Neural progenitor cell (in vitro differentiated cells): Measurements from ENCODE around the gene LMBR1. TPM values are rescaled to one million over a fixed set of nuclear protein-coding genes. Genes with fewer than 3 reads are reported as not detected.

ENCODE experiments used
- DNase-seq: peaks from one replicate; pipeline ENCODE4 v3.0.0-alpha.2; 2016; ENCODE audit warnings: low spot score
- H2AFZ ChIP-seq: fragments of 200-600 bp; sonication (generic); replicated peaks from 2 replicates; pipeline ENCODE4 v1.6.1; 2016; ENCODE audit warnings: antibody characterized with exemption
- H3F3A ChIP-seq: fragments of 200-600 bp; sonication (generic); 2 replicates; pipeline ENCODE4 v1.6.1; 2016; ENCODE audit warnings: antibody characterized with exemption, low read depth
- H3K27ac ChIP-seq: fragments of 200-600 bp; sonication (generic); 2 replicates; pipeline ENCODE4 v1.5.1; 2016; ENCODE audit warnings: mild to moderate bottlenecking
- H3K27me3 ChIP-seq: fragments of 200-600 bp; sonication (generic); 2 replicates; pipeline ENCODE4 v1.6.1; 2016; ENCODE audit warnings: mild to moderate bottlenecking, moderate library complexity
- H3K36me3 ChIP-seq: fragments of 200-600 bp; sonication (generic); 2 replicates; pipeline ENCODE4 v1.5.1; 2016
- H3K4me1 ChIP-seq: fragments of 200-600 bp; sonication (generic); 2 replicates; pipeline ENCODE4 v1.6.1; 2016; ENCODE audit warnings: mixed run types
- H3K4me2 ChIP-seq: fragments of 200-600 bp; sonication (generic); 2 replicates; pipeline ENCODE4 v1.6.1; 2016
- H3K4me3 ChIP-seq: fragments of 200-600 bp; sonication (generic); 2 replicates; pipeline ENCODE4 v1.5.1; 2016
- H3K79me2 ChIP-seq: fragments of 200-600 bp; sonication (generic); 2 replicates; pipeline ENCODE4 v1.6.1; 2016; ENCODE audit warnings: low read depth
- H3K9ac ChIP-seq: fragments of 200-600 bp; sonication (generic); 2 replicates; pipeline ENCODE4 v1.6.1; 2016
- H3K9me3 ChIP-seq: fragments of 200-600 bp; sonication (generic); 2 replicates; pipeline ENCODE4 v1.5.1; 2016; ENCODE audit warnings: low read depth
- H4K20me1 ChIP-seq: fragments of 200-600 bp; sonication (generic); 2 replicates; pipeline ENCODE4 v1.6.1; 2016; ENCODE audit warnings: low read depth
- H3K27ac Mint-ChIP-seq: 3 replicates; pipeline ENCODE4 v1.8.0; 2021; ENCODE audit warnings: mixed read lengths
- H3K27me3 Mint-ChIP-seq: 2 replicates; pipeline ENCODE4 v1.8.0; 2022; ENCODE audit warnings: low read depth, mild to moderate bottlenecking, inconsistent platforms, moderate library complexity, mixed read lengths; ENCODE audit not compliant: insufficient read depth
- H3K36me3 Mint-ChIP-seq: 3 replicates; pipeline ENCODE4 v1.8.0; 2021; ENCODE audit warnings: mixed read lengths
- H3K4me1 Mint-ChIP-seq: 3 replicates; pipeline ENCODE4 v1.8.0; 2021; ENCODE audit warnings: mixed read lengths
- H3K4me3 Mint-ChIP-seq: 3 replicates; pipeline ENCODE4 v1.8.0; 2021; ENCODE audit warnings: mild to moderate bottlenecking, moderate library complexity, mixed read lengths
- H3K9me3 Mint-ChIP-seq: 3 replicates; pipeline ENCODE4 v1.8.0; 2020; ENCODE audit warnings: mixed read lengths
- CTCF ChIP-seq: fragments of 200-600 bp; sonication (generic); IDR thresholded peaks from 2 replicates; pipeline ENCODE4 v1.5.1; 2017; ENCODE audit warnings: antibody characterized with exemption, mild to moderate bottlenecking
- EZH2 ChIP-seq: fragments of 200-600 bp; sonication (generic); IDR thresholded peaks from 2 replicates; pipeline ENCODE4 v1.6.1; 2017; ENCODE audit warnings: antibody characterized with exemption, mild to moderate bottlenecking, moderate library complexity
- EZH2phosphoT487 ChIP-seq: fragments of 200-600 bp; sonication (generic); IDR thresholded peaks from 2 replicates; pipeline ENCODE4 v1.6.1; 2017; ENCODE audit warnings: antibody characterized with exemption
- total RNA-seq: library from RNA; depleted of rRNA; stranded (reverse); fragments of >200 nt; gene quantifications from 2 replicates; pipeline ENCODE4 v1.2.3, GENCODE V29; 2015; ENCODE audit warnings: low replicate concordance

The LMBR1 gene
- total RNA-seq, 1 donor from 2014 or later: 58.1 TPM

GRCh38 chr7:156802214-156802613 is 90.8 kb downstream of the LMBR1 start:
- Histone ChIP-seq H3K4me2 (no peak overlapping the region), H3K9ac (no peak overlapping the region), H3K27me3 (no peaks in the 10 kb centered on the region), H3K79me2 (no peaks in the 10 kb centered on the region), H3K27ac (no peak overlapping the region), H3K4me1 (no peaks in the 10 kb centered on the region), H3K36me3 (no peaks in the 10 kb centered on the region), H3F3A (no peaks in the 10 kb centered on the region), H4K20me1 (no peaks in the 10 kb centered on the region), H3K9me3 (no peaks in the 10 kb centered on the region), H2AFZ (no peak overlapping the region), H3K4me3 (no peak overlapping the region)
- TF ChIP-seq CTCF (no peak), EZH2phosphoT487 (no peak), EZH2 (no peak)
- peaks cover 8% of the 10 kb centered on the region for H3K36me3 Mint-ChIP-seq
- H3K27me3 Mint-ChIP-seq: no peaks in the 10 kb centered on the region
- H3K4me3 Mint-ChIP-seq: no peak overlapping the region
- no peaks in the 10 kb centered on the region for H3K9me3 Mint-ChIP-seq
- no peak overlapping the region for H3K27ac Mint-ChIP-seq
- no peaks in the 10 kb centered on the region for H3K4me1 Mint-ChIP-seq
- DNase-seq: no peak

- no peak for TF ChIP-seq EZH2phosphoT487
- no peak for TF ChIP-seq CTCF
- no peak for TF ChIP-seq EZH2
- Mint-ChIP-seq H3K4me3 (no peak overlapping the region), H3K4me1 (peaks cover 9% of the 10 kb centered on the region), H3K36me3 (peaks cover under 1% of the 10 kb centered on the region), H3K9me3 (no peaks in the 10 kb centered on the region), H3K27ac (no peak overlapping the region), H3K27me3 (no peaks in the 10 kb centered on the region)
- DNase-seq: no peak
- H3K4me1 ChIP-seq: no peaks in the 10 kb centered on the region
- H2AFZ ChIP-seq: no peak overlapping the region
- no peak overlapping the region for H3K9ac ChIP-seq
- H3K27ac ChIP-seq: no peak overlapping the region
- H3K36me3 ChIP-seq: no peaks in the 10 kb centered on the region
- no peaks in the 10 kb centered on the region for H3K27me3 ChIP-seq
- no peaks in the 10 kb centered on the region for H3K9me3 ChIP-seq
- no peaks in the 10 kb centered on the region for H3K79me2 ChIP-seq
- H3K4me3 ChIP-seq: no peak overlapping the region
- no peaks in the 10 kb centered on the region for H3F3A ChIP-seq
- no peak overlapping the region for H3K4me2 ChIP-seq
- H4K20me1 ChIP-seq: no peaks in the 10 kb centered on the region
These were observed 97.6 kb downstream of the LMBR1 start for GRCh38 chr7:156795415-156795814.

DNA sequence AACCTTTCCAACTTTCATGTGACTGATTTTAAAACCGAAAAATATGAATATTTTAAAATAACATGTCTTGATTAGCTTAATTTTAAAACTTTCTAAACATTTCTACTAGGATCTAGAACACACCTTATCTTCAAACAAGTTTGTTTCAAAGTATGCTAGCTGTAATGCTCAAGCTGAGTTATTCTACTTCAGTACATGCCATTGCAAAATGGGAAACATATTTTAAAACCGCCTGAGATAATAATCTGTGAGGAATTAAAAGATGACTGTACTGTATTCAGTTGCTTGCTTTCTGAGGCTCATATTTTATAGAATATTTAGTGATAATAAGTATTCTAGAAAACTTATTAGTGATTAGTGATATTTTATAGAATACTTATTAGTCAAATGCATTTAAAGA is 99.6 kb downstream of the LMBR1 start:
- H3K27ac ChIP-seq: no peak overlapping the region
- H3K4me1 ChIP-seq: no peaks in the 10 kb centered on the region
- H3K4me3 Mint-ChIP-seq: no peak overlapping the region
- H4K20me1 ChIP-seq: no peaks in the 10 kb centered on the region
- no peaks in the 10 kb centered on the region for H3K9me3 Mint-ChIP-seq
- TF ChIP-seq CTCF (no peak), EZH2 (no peak), EZH2phosphoT487 (no peak)
- no peaks in the 10 kb centered on the region for H3F3A ChIP-seq
- no peaks in the 10 kb centered on the region for H3K27me3 ChIP-seq
- H3K36me3 Mint-ChIP-seq: no peaks in the 10 kb centered on the region
- H3K4me3 ChIP-seq: no peak overlapping the region
- no peak overlapping the region for H3K4me2 ChIP-seq
- no peaks in the 10 kb centered on the region for H3K9me3 ChIP-seq
- no peaks in the 10 kb centered on the region for H3K27me3 Mint-ChIP-seq
- no peak overlapping the region for H3K27ac Mint-ChIP-seq
- no peak for DNase-seq
- no peaks in the 10 kb centered on the region for H3K36me3 ChIP-seq
- H3K79me2 ChIP-seq: no peaks in the 10 kb centered on the region
- no peak overlapping the region for H2AFZ ChIP-seq
- H3K4me1 Mint-ChIP-seq: peaks cover 9% of the 10 kb centered on the region
- no peak overlapping the region for H3K9ac ChIP-seq

GRCh38 chr7:156792611-156793010 is 100.4 kb downstream of the LMBR1 start:
- Histone ChIP-seq H4K20me1 (no peaks in the 10 kb centered on the region), H3K79me2 (no peaks in the 10 kb centered on the region), H3K27me3 (no peaks in the 10 kb centered on the region), H3K4me1 (no peaks in the 10 kb centered on the region), H2AFZ (no peak overlapping the region), H3K4me3 (no peak overlapping the region), H3K27ac (no peak overlapping the region), H3F3A (no peaks in the 10 kb centered on the region), H3K36me3 (no peaks in the 10 kb centered on the region), H3K9me3 (no peaks in the 10 kb centered on the region), H3K4me2 (no peak overlapping the region), H3K9ac (no peak overlapping the region)
- TF ChIP-seq CTCF: no peak
- no peak for TF ChIP-seq EZH2
- no peak for TF ChIP-seq EZH2phosphoT487
- H3K4me1 Mint-ChIP-seq: peaks cover 9% of the 10 kb centered on the region
- H3K27me3 Mint-ChIP-seq: no peaks in the 10 kb centered on the region
- H3K9me3 Mint-ChIP-seq: no peaks in the 10 kb centered on the region
- DNase-seq: no peak
- H3K27ac Mint-ChIP-seq: no peak overlapping the region
- no peak overlapping the region for H3K4me3 Mint-ChIP-seq
- no peaks in the 10 kb centered on the region for H3K36me3 Mint-ChIP-seq
